Activated CD4-positive, CD25-positive, alpha-beta regulatory T cell treated with anti-CD3 and anti-CD28 coated beads, Interleukin-2, amount 50 U/mL, for 24 hours (primary cell): ENCODE measurements around the gene CLEC11A.
A peak's percentile ranks its signal among the peaks of the same experiment; 100 is the strongest.
"Not testable (repeated sequence)": the region's sequence is repeated elsewhere in the genome, so short reads cannot be mapped to it uniquely, and the experiment has no call there.

Experiments
- ATAC-seq, 2 donors: fragments of 150-1000 bp; cut with Tn5 transposase; one replicate each; pipeline ENCODE4 v1.10.0; 2021; ENCODE audit warnings: mild to moderate bottlenecking in 1 of 2, moderate library complexity in 1 of 2

Gene CLEC11A

DNA sequence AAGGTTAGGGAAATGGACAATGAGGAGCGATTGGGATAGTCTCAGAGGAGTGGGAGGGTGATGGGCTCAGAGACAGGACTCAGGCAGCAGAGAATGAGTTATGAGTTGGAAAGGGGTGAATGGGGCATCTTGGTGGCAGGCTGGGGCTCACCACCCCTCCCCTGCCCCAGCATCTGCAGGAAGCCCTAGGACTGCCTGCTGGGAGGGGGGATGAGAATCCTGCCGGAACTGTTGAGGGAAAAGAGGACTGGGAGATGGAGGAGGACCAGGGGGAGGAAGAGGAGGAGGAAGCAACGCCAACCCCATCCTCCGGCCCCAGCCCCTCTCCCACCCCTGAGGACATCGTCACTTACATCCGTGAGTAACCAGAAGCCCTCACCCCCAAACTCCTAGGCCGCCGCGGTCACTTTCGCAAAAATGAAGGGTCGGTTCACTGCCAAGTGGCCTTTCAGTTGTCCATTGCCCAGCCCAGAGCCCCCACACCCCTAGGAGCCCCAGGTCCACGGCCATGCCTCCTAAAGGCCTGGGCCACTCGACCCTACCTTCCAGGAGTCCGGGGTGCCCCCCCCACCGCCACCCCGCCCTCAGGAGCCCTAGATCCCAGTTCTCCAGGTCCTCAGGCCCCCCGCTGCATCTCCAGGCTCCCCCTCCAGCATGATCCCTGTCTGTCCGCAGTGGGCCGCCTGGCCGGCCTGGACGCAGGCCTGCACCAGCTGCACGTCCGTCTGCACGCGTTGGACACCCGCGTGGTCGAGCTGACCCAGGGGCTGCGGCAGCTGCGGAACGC is 764 bp downstream of the CLEC11A start:
- no peak for ATAC-seq

DNA sequence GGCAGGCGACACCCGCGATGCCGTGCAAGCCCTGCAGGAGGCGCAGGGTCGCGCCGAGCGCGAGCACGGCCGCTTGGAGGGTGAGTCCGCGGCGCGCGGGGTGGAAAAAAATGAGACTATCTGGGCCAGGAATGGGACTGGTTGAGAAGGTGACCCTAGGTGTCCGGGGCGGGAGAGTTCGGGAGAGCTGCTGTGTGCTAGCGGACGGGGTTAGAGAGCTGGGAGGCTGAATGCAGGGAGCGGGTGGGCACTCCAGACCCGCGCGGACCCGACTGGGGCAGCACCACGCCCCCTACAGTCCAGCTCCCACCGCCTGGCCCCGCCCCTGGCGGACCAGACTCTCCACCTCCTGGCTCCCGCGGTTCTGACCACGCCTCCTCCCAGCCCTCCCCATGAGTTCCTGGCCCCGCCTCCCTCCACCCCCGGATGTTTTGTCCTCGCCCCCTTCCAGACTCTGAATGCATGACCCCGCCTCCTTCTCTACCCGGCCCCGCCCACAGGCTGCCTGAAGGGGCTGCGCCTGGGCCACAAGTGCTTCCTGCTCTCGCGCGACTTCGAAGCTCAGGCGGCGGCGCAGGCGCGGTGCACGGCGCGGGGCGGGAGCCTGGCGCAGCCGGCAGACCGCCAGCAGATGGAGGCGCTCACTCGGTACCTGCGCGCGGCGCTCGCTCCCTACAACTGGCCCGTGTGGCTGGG is 1.5 kb downstream of the CLEC11A start:
- peak; percentile 84 to 87 for ATAC-seq

DNA sequence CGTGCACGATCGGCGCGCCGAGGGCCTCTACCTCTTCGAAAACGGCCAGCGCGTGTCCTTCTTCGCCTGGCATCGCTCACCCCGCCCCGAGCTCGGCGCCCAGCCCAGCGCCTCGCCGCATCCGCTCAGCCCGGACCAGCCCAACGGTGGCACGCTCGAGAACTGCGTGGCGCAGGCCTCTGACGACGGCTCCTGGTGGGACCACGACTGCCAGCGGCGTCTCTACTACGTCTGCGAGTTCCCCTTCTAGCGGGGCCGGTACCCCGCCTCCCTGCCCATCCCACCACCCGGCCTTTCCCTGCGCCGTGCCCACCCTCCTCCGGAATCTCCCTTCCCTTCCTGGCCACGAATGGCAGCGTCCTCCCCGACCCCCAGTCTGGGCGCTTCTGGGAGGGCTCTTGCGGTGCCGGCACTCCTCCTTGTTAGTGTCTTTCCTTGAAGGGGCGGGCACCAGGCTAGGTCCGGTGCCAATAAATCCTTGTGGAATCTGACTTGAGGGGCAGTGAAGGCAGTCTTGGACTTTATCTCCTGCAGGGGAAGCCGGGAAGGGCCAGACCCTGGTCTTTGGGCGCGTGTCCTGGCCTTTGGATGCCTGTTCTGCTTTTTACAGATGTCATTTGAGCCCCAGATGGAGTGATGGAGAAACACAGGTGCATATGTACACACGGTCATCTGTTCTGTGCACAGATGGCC is 2.2 kb downstream of the CLEC11A start:
- ATAC-seq: peak; percentile 32 to 35

DNA sequence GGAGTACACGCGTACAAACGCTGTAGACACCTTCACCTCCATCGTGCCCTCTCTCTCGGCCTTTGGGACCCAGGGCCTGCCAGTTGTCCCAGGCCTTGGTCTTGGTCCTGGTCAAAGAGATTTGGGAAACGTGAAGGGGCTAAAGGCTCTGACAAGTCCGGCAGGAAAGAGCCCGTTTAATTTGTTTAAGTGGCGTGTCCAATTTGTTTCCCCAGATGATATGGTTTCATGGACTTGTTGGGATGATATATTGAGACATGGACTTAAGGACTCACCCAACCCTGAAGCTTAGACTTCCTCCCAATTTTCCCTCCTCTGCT is 2.7 kb downstream of the CLEC11A start:
- no peak for ATAC-seq

DNA sequence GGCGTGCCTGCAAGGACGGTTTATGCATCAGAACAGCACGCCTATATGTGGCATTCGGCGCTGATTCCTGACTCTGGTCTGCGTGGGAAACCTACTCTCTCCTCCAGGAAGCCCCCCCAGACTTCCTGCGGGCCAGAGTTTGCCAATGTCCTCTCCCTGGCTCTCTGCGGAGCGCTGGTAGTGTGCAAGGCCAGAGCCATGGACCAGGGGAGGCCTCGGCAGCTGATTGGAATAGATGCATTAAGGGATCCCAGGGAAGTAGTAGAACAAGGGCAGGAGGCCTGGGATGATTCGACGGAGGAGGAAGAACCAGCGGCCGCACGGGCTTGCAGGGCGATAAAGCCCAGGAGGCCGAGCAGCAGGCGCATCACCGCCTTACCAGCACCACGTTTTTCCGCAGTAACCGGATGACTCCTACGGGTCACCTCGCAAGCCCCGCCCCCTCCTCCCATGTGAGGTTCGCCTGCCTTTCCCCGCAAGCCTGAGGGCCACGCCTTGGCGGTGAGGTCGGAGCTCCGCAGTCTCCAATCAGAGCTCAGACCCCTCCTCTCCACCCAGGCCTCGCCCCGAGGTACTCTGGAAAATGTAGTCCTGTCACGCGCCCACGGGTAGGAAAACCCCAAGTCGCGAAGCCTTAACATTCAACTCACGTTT is 5.0 kb downstream of the CLEC11A start:
- ATAC-seq: peak; percentile 47 to 51

DNA sequence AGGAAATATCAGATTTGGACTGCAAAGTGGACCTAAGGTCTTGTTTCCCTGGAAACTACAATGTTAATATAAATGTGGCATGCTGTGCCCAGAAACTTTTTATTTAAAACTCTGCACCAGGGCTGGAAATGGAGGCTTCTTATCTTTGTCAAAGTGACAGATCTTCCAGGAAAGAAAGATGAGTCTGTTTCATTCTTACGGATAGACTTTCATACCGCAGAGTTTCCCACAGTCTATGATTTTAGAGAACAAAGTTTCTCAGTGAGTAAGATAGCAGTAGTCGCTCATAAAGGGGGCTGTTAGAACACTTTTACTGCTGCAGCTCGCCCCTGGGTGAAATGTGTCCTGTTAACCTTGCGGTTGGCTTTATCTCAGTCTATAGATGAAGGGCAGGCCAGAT is 6.7 kb downstream of the CLEC11A start:
- ATAC-seq: no peak

DNA sequence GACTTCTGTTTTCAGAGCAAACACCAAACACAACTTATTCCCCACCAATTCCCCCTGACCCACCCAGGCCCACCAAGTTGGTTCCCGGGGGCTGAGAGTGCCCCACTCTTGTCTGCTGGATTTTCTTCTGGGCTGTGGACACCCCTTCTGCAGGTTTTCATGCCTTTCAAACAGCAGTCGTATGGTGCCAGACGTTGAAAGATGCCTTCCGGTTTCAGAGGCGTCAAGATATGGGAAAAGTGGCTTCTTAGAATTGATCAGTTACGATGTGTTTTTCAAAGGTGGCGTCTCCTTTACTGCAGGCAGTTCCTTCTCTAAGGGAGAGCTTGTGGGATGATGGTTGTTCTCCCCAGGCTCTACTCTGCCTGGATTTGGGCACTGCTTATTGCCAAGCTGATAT is 12.7 kb downstream of the CLEC11A start:
- no peak for ATAC-seq

DNA sequence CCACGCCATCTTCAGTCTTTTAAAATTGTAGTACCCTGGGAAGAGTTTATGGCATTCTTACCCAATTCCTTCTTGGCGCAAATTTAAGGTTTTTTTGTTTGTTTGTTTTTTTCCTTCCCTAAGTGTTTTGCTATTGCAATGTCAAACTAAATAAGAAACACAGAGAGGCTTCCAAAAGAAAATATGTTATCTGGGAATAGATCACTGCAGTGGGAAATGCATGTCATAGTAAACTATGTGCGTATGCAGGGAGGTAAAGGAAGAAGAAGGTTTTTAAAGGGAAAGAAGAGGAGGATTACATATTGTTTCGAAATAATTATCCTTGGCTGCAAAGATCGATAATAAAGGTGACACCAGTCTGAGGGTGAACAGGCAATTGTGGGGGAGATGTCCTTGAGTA is 13.2 kb downstream of the CLEC11A start:
- ATAC-seq: no peak

DNA sequence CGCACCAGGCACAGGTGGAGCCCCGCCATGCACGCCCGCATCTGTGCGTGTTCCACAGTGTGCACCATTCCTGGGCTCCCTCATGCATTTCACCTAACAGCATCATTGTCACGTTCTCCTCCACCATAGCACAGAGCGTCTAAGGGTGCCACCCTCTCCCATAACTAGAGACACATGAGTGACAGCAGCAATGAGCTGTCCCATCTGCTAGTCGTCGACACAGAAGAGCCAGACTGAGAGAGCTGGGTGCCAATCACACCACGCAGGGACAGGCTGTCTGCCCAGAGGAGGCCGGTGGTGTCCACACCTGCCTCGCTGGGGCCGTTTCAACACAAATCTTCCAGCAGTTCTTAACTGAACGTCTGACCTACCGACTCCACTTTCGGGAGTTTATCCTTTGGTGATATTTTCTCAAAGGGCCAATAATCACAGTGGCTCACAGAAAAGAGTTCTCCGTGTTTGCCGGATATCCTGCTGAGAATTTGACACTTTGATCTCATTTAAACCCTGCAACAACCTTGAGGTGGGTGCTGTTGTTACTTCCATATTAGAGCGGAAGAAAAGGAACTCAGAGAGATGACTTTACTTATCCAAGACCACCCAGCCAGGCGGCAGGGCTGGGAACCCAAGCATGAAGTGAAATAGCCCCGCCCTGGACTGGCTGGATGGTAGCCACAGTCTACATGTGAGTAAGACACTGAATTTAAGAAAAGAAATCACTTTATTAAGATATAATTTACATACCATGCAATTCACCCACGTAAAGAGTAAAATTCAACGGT is 16.2 kb downstream of the CLEC11A start:
- no peak for ATAC-seq

DNA sequence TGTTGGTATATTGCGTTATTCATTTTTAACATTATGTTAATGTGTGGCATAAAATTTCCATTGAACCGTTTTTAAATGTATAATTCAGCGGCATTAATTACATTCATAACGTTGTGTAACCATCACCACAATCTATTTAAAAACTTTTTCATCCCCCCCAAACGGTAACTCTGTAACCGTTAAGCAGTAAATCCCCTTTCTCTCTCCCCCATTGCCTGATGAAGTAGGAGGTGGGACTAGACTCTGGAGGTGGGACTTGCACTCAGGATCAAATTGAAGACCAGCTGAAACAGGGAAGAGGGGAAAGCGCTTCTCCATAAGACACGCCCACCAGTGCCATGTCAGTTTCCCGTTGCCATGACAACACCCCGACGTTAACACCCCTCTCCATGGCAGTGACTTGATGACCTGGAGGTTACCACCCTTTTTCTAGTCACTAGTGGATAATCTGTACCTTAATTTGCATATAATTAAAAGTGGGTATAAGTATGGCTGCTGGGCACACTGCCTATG is 16.8 kb downstream of the CLEC11A start:
- no peak for ATAC-seq

DNA sequence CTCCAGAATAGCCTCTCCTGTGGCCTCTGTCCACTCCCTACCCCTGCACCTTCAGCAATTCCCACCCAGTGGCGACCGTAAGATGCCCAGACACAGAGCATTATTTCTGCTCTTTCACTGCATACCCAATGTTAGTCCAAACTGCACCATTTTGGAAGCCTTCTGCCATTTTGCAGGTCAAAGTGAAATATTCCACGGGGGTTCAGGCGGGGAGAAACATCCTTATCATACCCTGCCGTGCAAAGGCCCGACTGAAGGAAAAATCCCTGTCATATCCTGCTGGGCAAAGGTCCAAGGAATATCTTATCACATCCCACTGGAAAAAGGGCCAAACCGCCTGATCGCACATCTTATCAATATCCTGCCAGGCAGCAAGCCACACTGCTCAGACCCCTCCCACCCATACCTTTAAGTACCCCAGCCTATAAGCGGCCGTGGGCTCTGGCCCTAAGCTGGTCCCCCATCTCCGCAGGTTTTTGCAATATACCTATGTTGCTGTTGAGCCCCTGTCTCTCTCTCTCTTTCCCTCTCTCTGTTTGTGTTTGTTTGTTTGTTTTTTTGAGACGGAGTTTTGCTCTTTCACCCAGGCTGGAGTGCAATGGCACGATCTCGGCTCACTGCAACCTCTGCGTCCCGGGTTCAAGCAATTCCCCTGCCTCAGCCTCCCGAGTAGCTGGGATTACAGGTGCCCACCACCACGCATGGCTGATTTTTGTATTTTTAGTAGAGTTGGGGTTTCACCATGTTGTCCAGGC is 18.2 kb downstream of the CLEC11A start:
- no peak for ATAC-seq

DNA sequence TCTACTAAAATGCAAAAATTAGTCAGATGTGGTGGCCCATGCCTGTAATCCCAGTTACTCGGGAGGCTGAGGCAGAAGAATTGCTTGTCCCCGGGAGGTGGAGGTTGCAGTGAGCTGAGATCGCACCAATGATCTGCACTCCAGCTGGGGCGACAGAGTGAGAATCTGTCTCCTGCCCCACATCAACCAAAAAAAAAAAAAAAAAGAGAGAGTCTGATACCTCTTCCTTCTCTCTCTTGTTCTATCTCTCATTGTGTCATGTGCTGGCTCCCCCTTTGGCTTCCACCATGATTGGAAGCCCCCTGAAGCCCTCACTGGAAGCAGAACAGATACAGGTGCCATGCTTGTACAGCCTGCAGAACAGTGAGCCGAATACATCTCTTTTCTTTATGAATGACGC is 20.4 kb downstream of the CLEC11A start:
- ATAC-seq: no peak

DNA sequence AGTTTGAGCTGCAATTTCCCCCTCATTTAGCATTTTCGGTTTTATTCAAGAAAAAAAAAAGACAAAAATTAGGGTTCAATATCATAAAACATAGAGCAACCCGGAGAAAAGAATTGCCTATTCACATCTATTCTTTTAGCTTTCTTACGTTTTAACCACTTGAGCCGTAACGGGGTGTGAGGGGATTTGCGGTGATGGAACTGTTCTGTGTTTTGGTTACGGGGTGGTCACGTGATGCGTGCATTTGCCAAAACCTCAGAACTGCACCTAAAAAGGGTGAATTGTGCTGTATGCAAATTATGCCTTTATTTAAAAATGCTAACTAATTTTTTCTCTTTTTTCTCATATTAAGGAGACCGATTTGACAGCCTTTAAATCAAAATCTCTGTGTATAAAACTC is 22.1 kb downstream of the CLEC11A start:
- ATAC-seq: no peak

DNA sequence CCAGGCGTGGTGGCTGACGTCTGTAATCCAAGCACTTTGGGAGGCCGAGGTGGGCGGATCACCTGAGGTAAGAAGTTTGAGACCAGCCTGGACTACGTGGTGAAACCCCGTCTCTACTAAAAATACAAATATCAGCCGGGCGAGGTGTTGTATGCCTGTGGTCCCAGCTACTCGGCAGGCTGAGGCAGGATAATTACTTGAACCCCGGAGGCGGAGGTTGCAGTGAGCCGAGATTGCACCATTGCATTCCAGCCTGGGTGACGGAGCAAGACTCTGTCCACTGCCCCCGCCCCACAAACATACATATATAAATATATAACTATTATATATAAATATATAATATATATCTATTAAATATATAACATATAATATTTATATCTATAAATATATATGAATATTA is 24.0 kb downstream of the CLEC11A start:
- not testable (repeated sequence) for ATAC-seq

DNA sequence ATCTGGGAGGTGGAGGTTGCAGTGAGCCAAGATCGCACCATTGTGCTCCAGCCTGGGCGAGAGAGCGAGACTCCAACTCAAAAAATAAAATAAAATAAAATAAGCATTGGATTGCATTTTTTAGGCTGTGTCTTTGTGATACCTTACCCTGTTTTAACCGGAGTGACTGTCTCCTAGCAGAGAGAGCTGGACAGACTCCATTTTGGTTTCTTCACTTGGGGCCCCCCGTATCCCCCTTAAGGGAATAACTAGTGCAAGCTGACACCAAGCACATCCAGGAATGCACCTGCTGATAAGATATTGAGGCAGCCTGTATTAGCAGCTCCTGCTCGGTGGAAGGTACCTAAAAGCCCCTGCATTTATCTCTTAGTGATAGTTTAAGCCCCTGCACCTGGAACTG is 26.3 kb downstream of the CLEC11A start:
- no peak for ATAC-seq

DNA sequence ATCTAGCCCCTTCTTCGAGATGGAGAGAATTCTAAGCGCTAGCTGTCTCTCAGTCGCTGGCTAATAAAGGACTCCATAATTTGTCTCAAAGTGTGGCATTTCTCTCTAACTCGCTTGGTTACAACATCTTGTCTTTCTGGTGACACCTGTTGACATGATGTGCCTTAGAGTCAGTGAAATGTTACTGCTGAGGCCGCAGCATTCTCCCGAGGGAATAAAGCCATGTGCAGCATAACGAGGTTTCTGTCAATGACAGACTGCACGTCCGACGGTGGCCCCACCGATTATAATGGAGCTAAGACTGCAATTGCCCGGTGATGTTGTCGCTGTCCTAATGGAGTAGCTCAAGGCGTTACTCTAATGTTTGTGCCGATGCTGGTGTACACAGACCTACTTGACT is 26.8 kb downstream of the CLEC11A start:
- ATAC-seq: no peak

DNA sequence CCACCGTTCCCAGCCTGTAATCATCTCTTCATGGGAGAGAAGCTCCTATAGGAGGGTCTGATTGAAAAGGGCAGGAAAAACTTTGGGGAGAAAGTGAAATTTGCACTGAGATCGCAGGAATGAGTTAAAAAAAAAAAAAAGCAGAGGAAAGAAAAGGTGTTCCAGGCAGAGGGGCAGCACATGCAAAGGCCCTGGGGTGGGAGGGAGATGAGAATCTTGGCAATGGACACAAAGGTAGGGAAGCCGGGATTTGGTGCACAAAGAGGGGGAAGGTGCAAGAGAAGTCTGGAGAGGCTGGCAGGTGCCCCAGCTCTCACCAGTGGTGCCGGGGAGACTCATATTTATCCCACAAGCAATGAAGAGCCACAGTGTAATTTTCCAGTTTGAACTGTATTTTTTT is 30.7 kb downstream of the CLEC11A start:
- no peak for ATAC-seq

DNA sequence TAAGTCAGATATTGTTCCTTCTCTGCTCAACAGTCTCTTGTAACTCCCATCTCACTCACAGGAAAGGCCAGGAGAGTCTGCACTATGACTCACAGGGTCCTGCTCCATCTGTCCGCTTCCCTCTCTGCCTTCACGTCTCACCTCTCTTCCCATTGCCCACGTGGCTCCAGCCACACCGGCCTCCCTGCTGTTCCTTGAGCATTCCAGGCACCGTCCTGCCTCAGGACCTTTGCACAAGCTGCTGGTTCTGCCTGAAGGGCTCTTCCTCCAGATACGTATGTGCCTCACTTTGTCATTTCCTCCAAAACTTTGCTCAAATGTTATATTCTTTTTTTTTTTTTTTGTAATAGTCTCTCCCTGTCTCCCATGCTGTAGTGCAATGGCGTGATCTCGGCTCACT is 33.1 kb downstream of the CLEC11A start:
- ATAC-seq: not testable (repeated sequence)

DNA sequence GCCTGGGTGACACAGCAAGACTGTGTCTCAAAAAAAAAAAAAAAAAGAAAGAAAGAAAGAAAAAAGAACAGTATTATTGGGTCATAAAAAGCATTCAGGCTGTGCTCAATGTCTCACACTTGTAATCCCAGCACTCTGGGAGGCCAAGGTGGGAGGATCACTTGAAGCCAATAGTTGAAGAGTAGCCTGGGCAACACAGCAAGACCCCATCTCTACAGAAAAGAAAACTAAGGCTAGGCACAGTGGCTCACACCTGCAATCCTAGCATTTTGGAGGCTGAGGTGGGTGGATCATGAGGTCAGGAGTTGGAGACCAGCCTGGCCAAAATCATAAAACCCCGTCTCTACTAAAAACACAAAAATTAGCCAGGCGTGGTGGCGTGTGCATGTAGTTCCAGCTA is 34.5 kb downstream of the CLEC11A start:
- not testable (repeated sequence) for ATAC-seq

DNA sequence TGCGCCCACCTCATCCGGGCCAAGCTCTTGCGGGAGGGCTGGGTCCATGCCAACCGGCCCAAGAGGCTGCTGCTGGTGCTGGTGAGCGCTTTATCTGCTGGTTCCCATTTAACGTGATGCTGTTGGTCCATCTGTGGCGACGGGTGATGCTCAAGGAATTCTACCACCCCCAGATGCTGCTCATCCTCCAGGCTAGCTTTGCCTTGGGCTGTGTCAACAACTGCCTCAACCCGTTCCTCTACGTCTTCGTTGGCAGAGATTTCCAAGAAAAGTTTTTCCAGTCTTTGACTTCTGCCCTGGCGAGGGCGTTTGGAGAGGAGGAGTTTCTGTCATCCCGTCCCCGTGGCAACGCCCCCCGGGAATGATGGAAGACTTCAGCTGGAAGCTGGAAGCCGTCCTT is 35.9 kb downstream of the CLEC11A start:
- ATAC-seq: not testable (repeated sequence)

DNA sequence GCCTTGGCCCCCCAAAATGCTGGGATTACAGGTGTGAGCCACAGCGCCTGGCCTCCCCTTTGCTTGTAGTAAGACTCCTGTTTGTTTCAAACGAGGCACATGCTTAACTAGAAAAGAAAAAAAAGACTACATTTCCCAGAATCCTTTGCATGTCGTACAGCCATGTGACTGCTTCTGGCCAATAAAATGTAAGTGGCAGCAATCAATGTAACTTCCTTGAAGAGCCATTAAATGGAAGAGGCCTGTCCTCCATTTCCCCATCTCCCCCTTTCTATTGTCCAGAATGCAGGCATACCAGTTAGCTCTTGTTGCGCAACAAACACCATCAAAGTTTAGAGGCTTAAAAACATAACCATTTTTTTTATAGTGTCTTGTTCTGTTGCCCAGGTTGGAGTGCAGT is 36.7 kb downstream of the CLEC11A start:
- ATAC-seq: no peak

DNA sequence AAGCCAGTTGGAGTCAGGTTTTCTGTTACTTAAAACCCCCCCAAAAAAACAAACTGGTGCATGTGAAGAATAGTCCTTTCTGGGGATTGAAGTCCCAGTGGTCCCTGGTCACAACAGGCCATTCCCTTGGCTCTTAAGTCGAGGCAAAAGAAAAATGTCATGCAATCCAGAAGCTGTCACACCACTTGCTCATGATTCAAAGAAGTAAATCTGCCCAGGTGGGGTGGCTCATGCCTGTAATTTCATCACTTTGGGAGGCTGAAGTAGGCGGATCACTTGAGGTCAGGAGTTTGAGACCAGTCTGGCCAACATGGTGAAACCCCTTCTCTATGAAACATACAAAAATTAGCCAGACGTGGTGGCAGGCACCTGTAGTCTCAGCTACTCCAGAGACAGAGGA is 38.3 kb downstream of the CLEC11A start:
- not testable (repeated sequence) for ATAC-seq
